SKM-1 (cell line): Measurements from ENCODE around the gene DSCAML1.

Experiments used
- DNase-seq: peaks from one replicate; lab custom pipeline; 2025; ENCODE audit not compliant: unreplicated experiment; lab: John Stamatoyannopoulos, UW

The DSCAML1 gene

DNA sequence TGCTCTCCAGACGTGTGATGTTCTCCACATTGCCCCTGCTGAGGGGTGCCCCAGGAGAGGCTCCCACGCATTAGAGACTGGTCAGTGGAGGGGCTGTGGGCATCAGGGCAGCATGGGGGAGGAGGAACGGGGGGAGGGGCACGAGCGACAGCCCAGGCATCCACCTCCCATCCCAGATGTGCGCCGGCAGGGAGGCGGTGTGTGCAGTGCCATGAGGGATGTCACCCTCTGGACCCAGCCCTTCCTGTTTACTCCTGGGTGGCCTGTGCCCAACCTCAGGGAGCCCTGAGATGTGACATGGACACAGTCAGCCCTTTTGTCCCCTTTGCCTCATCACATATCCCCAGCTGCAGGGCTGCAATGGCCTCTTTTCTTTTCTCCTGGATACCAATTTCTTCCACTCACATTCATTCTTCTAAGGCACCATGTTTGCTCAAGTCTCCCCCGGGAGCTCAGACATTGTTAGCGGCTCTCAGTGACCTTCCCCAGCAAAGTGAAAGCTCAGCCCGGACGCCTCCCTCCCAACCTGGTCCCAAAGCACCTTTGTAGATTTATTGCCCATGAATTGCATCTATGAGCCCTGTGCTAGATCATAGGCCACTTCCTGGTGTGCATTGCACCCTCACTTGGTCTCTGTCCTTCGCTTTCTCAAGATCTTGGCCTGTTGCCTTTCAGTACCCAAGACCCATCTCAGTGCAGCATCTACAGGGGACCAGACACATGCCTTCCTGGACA lies 318.7 kb downstream of the DSCAML1 start:
- no peak for DNase-seq

DNA sequence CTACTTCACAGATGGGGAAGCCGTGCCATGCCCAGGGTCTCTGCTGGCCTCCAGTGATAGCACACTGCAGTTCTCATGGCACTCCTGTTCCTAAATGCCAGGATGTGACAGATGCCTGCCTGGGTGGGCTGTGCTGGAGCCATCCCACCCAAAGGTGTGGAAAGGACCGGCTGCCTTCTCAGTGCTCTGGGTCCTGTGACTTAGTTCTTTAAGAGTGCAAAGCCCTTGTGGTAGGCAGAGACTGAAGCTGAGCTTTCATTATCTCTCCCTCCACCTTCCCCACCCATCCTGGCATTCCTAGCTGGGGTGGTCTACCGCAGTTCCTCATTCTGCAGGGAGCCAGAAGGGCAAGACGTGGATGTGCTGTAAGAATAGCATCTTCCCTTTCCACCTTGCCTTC lies 319.3 kb downstream of the DSCAML1 start:
- DNase-seq = no peak

DNA sequence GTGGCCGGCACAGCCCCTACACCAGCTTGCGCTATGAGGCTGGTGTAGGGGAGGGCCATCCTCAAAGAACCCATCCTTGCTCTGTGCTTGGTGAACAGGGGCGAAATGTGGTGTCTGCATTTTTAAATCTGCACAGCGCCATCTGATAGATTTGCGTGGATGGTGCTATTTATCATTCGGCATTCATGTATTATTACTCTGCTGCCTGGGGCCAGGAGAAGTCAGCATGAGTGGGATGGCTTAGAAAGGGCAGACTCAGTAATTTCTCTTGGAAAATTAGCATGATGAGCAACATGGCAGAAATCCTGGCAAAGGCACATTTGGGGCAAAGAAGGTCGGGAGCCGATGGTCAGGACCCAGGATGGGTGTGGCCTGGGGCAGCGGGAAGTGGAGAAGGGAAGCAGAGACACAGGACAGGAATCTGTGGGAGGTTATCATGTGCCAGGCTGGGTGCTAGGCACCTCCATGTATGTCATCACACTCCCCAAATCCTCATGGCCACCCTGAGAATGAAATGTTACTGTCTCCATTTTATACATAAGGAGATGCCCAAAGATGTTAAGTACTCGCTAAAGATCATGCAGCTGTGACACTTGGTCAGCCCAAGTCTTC lies 320.4 kb downstream of the DSCAML1 start:
- no peak for DNase-seq

DNA sequence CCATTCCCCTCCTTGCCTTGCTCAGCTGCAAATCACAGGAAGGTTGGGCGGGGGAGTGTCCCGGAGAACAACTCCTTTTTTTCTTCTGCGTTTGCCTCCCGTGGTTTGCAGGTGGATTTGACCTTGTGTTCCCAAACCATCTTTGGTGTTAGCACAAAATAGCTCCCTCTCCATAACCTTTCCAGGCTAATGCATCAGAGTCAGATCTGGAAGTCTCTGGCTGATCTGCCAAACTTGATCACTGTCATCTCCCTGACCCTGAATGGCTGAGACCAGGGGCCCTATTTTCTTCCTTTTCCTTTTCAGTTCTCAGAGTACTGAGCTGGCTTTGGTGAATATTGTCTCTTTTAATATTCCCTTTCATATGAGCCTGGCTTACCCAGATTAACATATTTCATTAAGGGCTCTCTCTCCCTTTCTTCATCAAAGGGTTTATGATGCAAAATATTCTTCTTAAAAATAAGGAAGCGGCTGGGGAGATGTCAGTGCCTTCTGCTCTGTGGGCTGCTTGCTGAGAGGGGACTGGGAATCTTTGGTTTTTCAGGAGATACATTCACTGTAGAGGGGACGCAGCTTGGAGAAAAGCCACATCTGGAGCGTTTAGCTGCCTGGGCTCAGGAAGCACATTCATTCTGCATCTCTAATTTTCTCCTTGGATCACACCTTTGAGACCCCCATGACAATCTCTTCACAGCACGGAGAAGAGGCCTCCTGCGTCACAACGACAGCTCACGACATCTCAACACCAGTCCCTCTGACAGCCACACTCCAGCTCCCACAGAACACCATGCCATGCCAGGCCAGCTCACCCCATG lies 321.1 kb downstream of the DSCAML1 start:
- no peak for DNase-seq

DNA sequence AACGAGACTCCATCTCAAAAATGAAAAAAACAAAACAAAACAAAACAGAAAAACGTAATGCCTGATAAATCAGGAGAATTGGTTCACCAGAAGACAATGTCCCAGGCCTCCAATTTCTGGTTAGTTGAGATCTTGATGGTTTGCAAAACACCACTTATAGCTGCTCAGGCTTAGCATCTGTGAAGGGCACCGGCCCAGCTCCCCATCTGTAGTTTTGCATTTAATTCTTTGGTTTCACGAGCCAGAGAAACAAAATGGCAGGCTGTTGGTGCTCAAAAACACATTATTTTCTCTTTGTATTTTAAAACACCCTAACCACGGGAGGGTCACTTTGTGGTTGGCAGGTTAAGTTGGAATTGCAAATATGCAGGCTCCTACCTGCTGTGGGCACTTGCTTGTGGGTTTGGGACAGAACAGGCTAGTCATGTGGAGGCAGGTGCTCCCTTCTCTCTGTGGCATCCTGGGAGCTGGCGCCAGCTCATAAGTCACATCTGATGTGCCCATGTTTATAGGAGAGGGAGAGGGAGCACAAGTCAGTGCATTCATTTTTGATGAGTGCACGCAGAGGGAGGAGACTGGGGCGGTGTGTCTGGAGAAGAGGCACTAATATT lies 323.4 kb downstream of the DSCAML1 start:
- no peak for DNase-seq

DNA sequence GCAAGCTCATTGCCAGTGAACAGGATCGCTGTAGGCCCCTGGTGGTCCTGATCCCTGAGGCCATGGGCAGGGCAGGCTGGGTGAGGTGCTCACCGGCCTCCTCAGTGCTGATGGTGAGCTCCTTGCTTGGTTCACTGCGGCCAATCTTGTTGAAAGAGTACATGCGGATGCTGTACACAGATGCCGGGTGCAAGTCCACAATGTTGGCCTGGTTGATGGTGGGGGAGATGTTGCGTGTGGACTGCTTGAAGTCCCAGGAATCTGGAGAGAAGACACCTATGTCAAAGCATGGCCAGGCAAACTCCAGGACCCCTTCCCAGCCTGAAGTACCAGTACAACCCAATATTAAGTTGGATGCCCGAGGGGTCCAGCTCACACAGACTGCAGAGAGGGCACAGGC lies 325.2 kb downstream of the DSCAML1 start:
- no peak for DNase-seq

DNA sequence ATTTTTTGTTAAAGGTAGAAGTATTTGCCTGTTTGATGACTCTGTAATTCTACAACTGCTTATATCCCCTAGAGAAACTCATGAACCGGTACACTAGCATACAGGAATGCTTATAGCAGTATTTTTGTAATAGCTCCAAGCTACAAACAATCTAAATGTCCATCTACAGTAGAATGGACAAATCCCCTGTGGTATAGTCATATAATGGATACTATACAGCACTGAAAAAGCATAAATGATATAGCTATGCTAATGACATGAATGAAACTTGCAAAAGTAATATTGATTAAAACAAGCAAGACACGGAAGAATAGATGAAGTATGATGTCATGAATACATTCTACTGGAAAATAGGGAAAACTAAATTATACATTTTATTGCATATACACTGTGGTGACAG lies 326.4 kb downstream of the DSCAML1 start:
- DNase-seq = no peak

DNA sequence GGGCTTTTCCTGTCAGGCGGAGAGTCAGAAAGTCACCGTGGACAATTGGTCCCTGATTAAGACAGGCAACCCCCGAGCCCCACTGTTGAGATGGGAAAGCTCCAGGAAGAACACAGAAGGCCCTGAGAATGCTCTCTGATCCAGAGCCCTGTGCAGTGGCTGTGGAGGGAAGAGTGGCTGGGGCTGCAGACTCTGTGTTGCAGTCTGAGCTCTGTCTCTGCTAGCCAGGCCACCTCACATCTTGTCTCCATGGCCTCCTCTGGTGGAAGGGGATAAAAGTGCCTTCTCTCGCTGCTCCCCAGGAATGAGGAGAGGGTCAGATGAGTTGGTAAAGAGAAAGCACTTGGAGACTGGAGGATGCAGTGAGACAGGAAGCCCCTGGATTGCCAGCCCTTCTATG lies 328.1 kb downstream of the DSCAML1 start:
- DNase-seq = no peak

DNA sequence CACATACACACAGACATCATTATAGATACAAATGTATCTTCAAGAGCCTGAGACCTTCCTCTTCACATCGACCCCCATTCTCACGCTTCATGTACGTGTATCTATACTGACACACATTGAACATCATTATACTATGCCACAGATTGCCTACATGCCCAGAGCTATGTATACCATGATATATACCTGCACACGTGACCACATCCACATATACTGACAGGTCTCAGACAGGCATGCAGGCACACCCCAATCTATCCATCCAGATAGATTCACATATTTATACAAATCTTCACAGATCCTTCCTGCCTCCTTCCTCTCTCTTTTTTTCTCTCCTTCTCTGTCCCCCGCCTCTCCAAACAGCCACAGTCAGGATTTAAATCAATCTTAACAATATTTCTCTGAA lies 329.2 kb downstream of the DSCAML1 start:
- no peak for DNase-seq

DNA sequence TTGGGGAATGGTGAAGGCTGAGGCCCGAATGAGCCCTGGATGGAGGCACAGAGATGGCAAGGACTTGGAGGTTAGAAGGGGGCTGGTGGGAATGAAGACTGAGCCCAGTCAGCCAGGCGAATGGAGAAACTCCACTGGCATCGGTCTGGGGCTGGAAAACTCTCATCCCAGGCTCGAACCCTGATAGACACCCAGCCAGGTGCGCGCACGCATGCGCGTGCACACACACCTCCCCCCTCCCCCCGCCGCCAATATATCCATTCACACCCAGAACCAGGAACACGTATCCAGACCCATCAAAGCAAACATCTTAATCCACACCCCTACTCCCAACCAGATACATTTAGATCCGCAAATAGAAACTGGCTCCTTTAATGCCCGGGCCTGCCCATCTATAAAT lies 330.1 kb downstream of the DSCAML1 start:
- no peak for DNase-seq

DNA sequence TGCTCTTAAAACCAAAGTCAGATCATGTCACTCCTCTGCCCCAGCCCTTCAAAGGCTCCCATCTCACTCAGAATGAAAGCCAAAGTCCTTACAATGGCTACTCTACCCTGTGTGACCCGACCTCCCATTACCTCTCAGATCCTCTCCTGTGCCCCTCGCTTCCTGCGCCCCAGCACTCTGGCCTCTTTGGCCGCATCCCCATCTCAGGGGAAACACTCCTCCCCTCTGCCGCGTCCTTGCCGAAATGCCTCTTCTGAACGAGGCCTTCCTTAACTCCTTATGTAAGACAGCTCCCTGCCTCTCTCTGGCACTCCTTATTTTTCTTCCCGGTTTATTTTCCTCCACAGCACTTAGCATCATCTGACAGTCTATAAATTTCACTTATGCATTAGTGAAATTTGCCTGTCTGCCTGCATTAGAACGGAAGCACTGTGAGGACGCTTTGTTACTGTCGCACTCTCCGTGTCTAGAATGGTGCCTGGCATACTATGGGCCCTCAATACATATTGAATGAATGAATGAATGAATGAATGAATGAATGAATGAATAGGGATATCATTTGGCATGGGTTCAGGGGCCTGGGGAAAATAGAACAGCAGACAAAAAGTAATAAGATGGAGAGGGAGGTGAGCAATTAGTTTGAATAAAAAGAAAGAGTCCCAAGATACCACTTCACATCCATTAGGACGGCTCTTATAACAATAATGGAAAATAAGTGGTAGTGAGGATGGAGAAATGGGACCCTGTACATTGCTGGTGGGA lies 331.6 kb downstream of the DSCAML1 start:
- no peak for DNase-seq

DNA sequence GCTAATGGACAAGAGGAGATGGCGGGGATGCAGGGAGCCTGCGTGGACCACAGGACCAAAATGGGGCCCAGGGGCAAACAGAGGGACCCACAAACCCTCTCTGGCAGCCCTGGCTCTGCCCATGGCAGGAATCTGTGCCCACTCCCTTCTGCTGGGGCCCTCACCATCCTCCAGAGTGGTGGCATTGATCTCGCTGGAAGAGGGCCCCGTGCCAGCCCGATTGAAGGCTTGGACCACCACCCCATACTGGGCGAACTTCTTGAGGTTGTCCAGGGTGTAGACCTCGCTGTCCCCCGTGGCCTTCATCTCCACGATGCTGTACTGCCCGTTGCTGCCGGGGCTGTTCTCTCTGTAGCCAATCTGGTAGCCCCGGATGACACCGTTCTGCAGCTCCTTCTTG lies 332.2 kb downstream of the DSCAML1 start:
- DNase-seq = no peak

DNA sequence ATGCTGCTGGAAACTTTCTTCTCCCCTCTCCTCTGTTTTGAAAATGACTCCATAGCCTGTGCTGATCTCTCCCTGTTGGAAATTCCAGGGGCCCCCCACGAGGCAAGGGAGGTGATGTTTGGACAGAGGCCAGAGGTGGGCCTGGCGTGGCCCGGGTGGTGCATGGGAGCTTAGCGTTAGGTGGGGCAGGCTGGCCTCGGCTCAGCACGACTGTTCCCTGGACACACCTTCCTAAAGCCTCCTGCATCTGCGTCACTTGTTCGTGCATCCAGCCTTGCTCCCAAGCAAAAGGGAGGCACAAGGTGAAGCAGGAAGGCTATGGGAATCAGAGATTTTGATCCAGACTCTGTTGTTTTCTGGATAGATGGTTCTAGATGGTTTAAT lies 334.2 kb downstream of the DSCAML1 start:
- no peak for DNase-seq

DNA sequence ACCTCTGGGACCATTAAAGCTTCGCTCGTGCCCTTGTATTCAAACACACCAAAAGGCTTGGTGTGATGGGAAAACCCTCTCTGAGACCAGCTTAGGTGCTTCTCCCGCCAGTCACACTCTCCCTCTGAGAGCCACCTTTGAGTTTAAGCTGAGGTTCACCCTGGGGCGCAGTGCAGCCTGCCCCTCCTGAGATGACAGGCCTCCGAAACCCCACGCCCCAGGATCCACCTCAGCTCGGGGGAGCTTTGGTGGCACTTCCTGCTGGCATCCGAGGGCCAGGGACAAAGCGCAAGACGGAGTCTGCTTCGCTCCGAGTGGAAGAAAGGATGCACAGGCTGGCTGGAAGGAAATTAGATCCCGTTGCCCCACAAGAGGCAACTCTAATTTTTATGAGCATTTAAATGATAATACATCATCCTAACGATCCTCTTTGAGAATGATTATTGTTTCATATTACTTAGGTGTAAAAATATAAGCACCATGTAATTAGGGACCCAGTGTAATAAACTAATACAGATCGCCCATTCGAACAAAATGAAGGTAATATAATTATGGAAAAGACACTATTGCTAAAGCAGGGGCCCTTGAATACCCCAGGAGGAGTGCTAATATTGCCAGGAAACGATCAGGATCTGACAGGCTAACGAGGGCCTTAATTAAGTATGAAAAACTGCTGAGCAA lies 334.7 kb downstream of the DSCAML1 start:
- DNase-seq = no peak

DNA sequence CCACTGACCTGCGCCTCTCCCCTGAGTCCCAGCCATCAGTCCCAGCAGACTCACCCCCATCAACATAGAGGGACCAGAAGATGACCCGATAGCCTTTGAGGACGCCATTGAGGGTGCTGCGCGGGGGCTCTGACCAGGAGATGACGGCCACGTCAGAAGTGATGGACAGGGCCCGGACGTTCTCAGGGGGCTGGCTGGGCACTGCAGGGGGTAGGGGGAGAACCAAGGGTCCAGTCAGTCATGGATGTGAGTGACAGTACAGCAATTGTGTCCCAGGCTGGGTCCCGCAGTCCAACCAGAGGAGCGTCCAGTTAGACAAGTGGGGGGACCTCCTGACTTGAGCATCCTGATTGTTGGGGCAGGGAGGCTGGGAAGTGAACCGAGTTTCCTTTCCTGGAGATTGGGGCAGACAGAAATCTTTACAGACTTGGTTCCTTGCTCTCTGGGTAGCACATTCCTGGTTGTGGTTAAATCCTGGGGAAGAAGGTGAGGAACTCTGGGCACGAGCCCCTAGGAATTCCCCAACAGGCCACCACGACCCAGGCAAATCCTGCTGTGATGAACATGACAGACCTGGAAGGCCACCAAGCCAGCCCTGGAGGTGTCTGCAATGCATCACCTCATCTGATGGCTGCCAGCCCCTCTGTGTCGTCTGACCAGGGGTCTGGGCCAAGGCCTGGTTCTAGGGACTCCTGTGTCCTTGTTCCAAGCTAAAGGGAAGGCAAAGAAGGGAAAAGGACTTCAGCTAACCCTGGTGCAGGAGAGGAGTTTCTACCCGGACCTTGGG lies 335.4 kb downstream of the DSCAML1 start:
- DNase-seq = no peak

DNA sequence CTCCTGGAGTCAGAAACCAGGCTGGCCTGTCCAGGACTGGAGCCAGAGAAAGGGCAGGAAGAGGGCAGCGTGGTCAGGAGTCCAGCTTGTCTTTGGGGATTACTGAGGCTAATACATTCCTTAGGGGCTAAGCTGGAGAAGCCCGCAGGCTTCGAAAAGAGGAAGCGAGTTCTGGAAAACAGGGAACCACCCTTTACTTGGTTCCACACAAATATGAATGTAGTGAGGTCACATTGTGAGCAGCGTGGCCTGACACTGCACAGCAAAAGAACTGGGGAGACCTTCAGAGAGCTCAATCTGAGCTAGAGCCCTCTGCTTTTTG lies 337.1 kb downstream of the DSCAML1 start:
- DNase-seq = peak; percentile 24

DNA sequence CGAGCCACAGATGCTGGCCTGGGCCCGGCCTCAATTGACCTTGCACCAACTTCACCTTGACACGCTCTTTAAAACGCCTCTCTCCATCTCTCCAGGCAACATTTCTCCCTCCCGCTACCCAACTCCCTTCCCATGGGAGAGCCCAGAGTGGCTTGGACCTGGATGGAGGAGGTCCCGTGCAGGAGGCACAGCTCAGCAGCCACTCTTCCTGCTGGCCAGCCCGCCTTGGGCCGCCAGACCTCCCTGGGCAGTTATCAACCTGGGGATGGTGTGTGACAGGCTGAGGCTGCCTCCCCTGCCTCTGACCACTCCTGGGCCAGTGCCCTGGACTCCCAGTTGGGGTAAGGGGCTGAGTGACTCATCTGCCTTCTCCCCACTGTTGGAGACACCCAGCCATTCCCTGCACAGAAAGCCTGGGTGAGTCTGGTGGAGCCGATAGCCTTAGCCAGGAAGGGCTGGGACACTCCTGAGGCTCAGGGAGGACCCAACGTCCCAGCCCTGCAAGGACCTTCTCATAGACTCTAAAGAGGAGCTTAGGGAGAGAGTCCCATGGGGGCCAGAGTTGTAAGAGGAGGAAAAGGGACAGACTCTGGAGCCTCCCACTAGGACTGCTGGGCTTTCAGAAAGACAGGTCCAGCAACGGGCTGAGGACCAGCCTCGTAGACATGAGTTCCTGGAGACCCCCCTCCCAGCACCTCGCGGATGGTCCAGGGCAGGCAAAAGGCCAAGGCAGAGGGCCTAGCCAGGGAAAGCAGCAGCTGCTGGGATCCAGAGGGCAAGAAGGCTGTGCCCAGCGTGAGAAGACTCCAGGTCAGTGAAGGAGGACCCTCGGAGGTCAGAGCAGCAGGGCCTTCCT lies 337.7 kb downstream of the DSCAML1 start:
- DNase-seq = no peak

DNA sequence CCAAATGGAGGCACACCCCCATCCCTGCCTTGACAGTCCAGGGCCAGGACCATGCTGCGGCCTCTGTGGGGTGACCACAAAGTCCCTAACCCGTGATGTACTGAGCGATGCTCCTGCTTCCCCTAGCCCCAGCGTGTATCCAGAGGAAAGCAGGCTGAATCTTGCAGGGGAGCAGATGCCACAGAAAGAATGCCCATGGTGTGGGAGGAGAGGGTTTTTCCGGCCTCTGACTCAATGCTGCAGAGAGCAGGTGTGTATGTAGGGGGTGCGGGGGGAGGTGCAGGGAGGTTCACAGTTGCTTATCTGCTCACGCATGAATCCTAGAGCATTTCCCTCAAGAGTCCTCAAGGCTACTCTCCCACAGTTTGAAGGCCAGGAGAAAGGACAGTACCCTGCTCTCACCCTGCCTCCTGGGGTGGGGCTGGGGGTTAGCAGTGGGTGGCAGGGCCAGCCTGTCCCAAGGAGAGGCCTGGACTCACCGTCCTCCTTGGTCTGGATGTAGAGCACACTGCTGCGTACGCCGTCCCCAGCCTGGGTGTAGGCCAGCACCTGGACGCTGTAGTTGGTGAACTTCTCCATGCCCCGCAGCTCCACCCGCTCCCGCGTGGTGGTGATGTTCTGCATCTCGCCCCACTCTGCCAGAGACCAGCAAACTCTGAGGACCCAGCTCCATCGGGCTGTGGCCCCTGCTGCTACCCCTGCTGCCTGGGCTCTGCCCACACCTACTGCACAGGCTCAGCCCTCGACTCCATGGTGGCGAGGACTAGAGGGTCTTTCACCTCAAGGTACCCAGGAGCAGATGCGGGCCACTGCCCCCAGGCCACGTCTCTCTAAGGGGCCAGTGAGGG lies 338.5 kb downstream of the DSCAML1 start:
- no peak for DNase-seq
